Gastroesophageal sphincter (tissue), 3 donors: ENCODE data around the gene PARD6A.

ENCODE experiments used
- CTCF ChIP-seq, 4 experiments: fragments of 200-600 bp in 2 of 4; fragments of 450-650 bp in 2 of 4; sonication (generic) in 1 of 4; IDR thresholded peaks; one replicate each; pipeline ENCODE4 v1.5.1; 2017 to 2019; ENCODE audit warnings: antibody characterized with exemption in 4 of 4, mild to moderate bottlenecking in 2 of 4, moderate library complexity in 2 of 4
- EP300 ChIP-seq: sonication (generic); formaldehyde crosslinking; IDR thresholded peaks from one replicate; pipeline ENCODE4 v1.6.1; 2017; ENCODE audit warnings: antibody characterized with exemption, mild to moderate bottlenecking
- POLR2A ChIP-seq, 2 donors: fragments of 450-650 bp; IDR thresholded peaks; one replicate each; pipeline ENCODE4 v1.6.1; 2017; ENCODE audit warnings: antibody characterized with exemption in 2 of 2, mild to moderate bottlenecking in 2 of 2, moderate library complexity in 1 of 2

GRCh38 chr16:67641779-67642708 lies 18.7 kb upstream of the PARD6A start:
- TF ChIP-seq POLR2A (IDR thresholded peaks at IDR 0.05) (no peak), CTCF (IDR thresholded peaks at IDR 0.05) (peak in 1 of 4 experiments; percentile 4), EP300 (no peak)
